Urothelium cell line (cell line): ENCODE measurements around the gene GRAMD2A.

Experiments
- DNase-seq: peaks from one replicate; pipeline ENCODE4 v3.0.0; 2011; ENCODE audit warnings: low spot score, mixed read lengths
- FAIRE-seq: peaks from 2 replicates; lab custom pipeline; 2011; peaks lifted over from hg19 to GRCh38; lab: Jason Lieb, UNC

The GRAMD2A gene

DNA sequence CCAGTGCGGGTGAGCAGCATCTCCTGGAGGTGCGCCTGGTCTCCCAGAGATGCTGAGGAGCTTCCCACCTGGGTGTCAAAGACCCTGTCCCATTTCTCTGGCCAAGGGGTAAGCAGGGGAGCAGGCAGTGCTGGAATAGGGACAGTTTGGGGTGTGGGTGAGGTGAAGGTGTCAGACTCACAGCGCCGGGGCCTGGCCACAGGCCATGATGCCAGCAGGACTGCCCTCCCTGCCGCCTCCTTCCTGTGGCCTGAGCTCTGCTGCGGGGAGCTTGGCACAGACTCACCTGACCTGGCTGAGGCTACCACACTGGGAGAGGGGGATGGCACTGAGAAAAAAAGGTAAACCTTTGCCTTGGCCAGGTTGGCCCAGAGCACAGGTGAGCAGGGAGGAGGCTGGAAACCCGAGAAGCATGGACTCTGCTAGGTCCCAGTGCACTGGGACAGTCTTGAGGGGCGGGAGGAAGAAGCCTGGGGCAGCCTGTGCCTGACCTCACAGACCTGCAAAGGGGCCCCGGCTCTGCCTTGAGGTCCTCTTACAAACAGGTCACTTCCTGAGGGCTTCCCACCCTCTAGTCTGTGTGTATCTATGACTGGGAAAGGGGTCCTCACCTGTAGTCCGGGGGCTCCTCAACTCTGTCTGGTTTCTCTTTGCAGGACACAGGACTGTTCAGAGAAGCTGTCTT is 28.2 kb downstream of the GRAMD2A start:
- FAIRE-seq (no peak), DNase-seq (no peak)

DNA sequence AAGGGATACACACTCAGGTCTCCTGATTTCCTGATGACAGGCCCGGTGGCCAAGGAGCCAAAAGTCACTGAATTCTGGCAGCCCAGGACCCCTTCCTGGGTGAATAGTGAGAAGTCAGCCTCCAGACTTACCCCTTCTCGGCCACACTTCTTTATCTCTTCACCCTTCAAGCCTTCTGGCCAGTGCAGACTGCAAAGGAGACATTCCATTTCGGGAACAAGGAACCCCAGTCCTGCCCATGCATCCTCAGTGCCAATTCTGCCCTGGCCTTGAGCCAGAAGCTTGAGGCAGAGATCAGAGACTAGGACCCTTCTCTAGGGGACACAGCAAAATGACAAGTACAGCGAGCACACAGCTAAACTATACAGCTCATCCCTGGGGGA is 28.8 kb downstream of the GRAMD2A start:
- no peak for DNase-seq
- FAIRE-seq, result no peak

DNA sequence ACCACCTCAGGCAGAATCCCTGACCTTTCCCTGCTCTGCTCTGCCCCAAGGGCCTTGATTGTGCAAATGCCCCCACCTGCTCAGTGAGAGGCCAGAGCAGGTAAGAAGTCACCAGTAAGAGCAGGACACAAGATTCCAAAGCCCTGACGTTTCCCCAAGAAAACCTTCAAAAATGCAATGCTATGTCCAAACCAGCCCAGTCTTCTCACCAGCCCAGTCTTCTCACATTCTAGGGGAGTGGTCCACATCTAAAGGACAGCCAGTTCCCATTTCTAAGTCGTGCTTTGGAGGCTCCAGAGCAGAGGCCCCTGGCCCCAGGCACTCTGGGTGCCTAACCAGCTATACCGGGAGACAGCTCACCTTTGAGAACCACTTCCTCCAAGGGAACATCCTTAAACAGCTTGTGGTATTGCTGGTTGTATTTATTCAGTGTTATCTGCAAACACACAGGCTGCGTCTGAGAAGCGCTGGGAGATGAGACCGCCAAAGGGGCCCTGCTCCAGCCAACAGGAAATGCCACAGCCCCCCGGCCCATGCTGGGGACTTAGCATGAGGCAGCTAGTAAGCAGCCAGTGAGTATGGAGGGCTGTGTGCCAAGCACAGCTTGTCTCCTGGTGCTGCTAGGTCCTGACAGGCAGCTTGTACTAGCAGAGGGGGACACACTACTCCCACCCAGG is 29.3 kb downstream of the GRAMD2A start:
- FAIRE-seq, result no peak
- no peak for DNase-seq

DNA sequence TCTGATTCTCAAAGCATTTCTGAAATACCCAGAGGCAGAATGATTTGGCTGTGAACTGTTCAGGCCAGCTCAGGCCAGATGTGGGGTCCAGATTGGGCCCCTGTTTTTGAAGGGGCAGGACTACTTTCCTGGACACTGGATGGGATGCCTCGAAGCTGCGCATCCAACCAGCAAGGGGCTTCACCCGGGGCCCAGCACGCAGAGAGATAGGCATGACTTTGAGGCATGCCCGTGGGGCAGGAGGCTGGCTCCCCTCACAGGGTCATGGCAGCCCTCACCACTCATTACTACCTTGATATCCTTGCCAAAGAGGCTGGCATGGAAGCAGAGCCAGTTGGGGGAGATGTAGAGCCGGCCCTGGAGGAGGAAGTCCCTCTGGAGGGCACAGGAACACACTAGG is 30.1 kb downstream of the GRAMD2A start:
- FAIRE-seq (no peak), DNase-seq (no peak)

DNA sequence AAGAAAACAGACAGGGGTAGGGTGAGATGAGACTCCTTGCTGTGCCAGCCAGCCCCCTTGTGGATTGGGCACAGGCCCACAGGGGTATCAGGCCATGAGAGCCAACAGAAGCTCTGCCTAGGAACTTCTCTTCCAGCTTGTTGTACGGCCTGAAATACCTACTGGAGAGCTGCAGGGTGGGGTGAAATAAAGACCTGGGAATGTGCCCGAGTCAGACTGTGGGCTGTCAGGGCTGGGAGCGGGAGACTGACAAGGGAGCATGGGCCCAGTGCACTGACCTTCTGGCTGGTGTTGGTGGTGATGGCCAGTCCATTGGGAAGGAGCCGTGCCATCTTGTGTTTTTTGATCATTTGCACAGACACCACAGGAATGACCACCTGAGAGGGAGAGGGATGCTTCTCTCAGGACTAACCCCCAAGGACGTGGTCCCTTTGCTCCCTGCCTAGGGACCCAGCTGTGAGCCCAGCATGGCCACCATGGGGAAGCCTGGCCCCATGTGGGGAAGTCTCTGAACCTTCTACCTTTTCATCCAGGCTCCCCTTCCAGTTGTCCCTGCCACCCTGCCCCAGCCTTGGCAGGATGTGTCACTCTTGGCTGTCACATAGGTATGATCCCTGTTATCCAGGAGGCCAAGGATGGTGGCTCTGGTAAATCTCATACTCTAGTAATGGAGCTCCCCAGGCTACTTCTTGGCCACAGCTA is 30.7 kb downstream of the GRAMD2A start:
- no peak for FAIRE-seq
- DNase-seq, result no peak

DNA sequence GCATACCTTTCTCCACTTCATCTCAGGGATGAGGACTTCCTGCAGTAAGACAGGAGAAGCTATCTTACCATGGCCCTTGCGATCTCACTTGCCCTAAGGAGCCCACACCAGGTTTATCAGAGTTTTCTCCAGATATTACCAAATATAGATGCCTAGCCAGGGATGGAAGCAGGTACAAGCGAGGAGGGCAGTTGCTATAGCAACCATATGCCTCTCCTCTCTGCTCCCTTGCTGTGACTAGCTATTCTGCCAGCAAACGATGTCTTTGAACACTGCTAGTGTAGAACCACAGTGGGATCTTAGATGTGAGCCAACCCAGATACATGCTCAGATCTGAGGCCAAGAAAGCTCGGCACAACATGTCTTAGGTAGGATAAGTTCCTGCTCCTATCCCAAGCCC is 33.9 kb downstream of the GRAMD2A start:
- no peak for FAIRE-seq
- no peak for DNase-seq

DNA sequence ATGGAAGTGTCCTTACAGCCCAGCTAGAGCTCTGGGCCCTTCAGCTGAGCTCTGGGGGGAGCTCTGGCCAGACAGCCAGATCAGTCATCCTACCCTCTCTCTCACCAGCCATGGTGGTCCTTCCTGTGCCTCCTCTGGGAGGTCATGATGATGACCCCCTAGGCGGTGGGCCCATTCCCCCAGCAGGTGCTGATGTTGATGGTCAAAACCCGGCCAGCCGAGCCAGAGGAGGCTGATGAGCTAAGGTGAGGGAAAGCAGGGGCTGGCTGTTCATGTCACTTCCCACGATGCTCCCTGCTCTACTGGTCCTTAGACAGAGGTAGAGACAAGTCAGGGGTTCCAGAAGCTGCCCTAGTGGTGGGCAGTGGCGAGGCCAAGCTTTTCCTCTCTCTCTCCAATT is 35.0 kb downstream of the GRAMD2A start:
- FAIRE-seq (no peak), DNase-seq (no peak)

DNA sequence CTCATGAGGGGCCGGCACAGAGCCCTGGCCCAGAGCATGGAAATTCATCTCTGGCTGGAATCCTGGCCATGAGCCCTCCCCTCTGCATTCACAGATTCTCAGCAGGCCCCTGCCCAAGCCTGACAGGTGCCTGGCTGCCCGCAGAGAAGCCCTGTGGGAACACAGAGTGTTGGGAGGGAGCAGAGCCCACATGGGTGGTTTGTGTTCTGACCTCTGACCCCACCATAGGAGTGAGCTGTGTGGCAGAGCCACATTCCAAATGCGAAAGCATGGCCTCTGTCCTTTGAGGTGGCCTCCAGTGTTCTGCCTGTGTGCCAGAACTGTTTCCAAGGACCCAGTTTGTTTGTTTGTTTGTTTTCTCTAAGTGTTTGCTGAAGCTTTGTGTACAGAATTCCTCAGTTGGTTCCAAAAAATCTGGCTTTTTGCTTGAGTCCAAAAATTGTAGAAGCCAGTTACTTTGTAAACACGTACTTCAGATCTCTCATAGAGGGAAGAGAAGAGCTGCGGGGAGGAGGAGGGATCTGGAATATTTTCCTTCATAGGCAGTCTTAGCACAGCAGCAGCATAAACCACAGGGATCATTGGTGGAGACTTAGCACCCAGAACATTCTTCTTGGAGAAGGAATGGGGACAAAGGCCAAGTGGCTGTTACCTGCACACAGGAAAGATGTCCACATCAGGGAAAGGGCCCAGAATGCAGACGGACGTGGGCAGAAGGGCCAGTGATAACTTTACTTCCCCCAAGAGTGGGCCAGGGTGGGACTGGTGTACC is 36.0 kb downstream of the GRAMD2A start:
- FAIRE-seq, result no peak

DNA sequence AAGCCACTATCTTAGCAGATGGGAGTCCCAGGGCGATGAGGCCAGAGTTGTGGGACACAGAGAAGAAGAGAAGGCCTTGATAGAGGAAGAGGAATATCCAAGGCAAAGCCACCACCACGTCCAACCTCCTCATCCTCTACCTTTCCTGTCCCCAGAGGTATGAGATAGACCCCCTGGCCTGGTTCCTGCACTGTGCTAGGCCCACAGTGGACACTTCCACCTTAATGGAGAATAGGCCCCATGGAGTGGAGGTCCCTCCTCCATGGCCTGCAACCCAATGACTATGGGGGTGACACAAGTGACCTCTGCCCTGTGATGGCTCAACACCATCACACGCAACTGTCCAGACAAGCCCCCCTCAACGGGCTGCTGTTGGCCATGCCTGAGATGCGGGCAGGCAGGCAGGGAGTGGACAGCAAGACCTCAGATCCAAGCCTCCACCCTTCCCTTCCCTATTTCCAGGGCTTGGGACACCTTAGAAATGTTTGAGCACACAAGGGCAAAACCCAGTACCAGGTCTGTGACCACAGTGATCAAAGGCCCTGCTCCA is 36.8 kb downstream of the GRAMD2A start:
- FAIRE-seq, result no peak
- DNase-seq, result no peak

More for the DNA sequence above, 36.0 kb downstream of the GRAMD2A start:
- no peak for DNase-seq

DNA sequence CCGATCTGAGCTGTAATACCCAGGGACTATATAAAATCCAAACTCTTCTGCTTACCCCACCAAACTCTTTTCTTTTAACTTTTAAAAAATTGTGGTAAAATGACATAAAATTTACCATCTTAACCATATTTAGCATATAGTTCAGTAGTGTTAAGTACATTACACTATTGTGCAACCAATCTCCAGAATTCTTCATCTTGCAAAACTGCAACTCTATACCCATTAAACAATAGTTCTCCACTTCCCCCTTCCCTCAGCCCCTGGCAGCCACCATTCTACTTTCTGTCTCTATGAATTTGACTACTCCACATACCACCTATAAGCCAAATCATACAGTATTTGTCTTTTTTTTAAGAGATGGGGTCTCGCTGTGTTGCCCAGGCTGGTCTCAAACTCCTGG is 40.7 kb downstream of the GRAMD2A start:
- DNase-seq, result no peak
- FAIRE-seq, result no peak

DNA sequence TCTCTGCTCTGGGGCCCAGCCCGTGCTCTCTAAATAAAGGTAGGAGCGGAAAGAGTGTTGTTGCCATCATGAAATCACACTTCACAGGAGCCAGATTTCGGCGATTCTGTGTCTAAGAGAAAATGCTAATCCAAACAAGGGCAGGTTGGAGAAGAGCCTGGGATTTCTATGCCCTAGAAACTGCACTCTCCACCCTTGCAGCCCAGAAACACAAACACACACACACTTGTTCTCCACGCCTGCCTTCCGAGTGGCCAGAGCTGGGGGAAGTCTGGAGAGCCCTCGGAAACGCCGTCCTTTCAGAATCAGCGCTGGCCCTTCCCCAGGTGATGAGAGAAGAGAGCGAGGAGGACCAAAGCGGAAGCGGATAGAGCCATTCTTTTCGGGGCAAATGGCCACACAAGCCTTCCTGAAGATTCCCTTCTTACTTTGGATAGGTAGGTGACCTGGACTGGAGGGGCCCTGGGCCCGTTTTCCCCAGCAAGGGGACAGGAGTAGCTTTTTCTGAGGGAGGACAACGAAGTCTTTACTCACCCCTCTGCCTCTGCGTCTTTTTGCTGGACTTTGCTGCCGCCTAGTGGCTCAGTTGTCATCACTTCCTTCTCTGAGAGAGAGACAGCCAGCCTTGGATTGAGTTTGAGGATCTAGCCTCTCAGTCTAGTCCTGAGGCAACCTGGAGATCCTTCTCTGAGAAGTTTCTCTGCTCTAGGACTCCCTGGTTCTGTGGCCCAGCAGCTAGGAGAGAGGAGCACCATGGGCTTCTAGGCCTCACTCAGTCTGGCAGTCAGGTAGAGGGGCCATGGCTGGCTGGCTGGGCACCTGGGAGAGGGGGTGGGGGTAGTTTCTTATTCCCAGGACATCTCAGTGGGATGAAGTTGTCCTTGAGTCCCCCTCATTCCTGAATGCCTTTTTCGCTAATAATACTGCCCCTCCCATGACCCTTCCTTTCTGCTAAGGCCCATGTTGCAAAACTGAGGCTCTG is 41.7 kb downstream of the GRAMD2A start:
- peak; percentile 84 for DNase-seq
- no peak for FAIRE-seq

DNA sequence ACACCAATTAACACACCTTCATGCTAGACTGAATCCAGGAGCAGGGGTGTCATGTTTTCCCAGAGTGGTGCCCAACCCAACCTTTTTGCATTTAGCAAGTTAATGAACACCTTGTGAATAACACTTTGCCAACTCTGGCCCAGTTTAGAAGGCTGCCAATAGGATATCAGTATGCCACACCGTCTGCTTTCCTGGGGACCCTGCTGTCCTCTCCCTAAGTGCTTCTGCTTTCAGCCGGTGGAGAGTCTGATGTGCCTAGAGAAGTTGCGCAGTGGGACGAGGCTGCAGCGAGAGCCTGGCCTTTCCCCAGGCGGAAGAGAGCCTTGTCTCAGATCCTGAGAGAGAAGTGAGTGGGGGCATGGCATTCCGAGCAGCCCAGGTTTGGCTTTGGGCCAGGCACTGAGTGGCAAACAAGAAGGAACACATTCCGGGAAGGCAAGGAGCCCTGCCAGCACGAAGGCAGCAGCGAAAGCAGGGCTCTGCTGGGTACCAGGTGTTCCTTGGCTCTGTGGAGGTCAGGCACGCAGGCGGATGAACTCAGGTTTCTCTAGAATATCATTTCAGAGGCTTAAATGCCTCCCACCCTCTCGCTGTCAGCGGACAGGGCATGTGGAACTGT is 42.5 kb downstream of the GRAMD2A start:
- DNase-seq (peak; percentile 83), FAIRE-seq (no peak)

DNA sequence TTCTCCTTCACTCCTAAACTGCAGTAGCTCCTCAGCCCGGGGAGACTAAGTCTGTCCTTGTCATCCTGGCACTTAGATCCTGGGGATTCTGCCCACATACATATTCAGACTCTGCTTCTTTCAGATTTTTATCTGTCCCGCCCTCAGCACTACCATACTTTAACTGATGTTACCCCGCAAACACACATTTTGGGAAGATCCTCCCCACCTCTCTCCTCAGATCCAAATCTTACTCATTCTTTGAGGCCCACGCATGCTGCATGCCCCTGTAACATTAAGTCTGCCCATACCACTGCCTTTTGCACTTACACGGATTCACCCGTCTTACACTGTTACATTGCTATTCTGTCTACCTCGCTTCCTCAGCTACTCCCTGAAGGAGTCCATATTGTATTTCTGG is 43.3 kb downstream of the GRAMD2A start:
- FAIRE-seq, result no peak
- DNase-seq, result no peak

DNA sequence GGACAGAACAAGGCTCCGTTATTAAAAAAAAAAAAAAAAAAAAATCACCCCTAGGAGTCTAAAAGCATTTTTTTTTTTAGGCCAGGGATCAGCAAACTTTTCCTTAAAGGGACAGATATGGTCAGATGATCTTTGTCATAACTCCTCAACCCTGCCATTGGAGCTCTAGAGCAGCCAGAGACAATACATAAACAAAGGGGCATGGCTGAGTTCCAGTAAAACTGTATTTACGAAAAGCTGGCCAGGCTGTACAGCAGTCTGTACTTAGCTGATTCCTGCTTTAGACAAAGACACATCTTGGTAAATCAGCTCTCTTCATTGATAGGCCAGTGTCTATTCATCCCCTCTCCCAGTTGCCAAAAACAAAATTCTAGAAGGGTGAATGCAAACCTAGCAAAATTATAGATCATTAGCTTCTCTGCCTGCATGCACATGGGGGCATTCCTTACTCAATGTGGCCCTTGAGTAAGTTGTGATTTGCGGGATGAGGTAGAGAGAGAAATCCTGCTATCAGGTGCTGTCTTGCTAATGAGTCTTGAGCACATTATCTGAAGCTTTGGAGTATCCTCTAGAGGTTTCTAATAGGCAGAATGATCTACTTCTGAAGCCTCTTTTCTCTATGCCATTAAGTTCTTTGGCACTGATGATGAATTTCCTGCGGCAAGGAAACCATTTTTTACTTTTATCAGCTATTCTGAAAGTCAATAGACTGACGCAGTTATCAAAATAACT is 44.2 kb downstream of the GRAMD2A start:
- DNase-seq (no peak), FAIRE-seq (no peak)

DNA sequence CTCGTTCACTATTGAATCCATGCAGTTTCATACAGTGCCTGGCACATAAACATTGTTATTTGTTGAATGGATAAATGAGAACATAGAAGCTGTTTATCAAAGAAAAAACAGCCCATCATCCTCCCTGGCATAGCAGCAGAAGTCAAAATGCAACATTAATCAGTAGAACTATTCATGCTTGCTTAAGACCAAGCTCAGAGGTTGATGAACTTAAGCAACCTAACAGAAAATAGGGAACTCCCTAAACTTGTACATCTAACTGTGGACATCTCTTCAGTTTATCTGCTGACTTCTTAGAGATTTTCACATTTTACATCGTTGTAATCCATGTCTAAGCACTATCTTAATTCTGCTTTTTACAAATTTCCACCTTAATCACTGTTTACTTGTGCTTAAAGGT is 50.2 kb downstream of the GRAMD2A start:
- no peak for FAIRE-seq
- no peak for DNase-seq

DNA sequence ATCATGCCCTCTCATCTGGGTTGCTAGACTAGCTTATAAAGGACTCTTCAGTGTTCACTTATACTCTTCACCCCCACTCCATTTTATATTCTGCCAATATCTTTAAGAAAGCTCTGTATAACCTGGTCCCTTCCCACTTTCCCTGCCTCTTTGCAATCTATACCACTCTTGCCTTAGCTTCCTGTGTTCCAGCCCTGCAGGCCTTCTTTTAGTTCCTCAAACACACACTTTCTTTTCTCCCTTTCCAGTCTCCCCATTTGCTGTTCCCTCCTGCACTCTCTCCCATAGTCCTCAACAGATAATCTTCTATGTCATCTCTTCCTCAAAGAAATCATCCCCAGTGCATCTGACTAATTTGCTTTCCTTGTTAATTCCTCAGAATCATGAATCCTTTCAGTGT is 50.7 kb downstream of the GRAMD2A start:
- FAIRE-seq (no peak), DNase-seq (no peak)

DNA sequence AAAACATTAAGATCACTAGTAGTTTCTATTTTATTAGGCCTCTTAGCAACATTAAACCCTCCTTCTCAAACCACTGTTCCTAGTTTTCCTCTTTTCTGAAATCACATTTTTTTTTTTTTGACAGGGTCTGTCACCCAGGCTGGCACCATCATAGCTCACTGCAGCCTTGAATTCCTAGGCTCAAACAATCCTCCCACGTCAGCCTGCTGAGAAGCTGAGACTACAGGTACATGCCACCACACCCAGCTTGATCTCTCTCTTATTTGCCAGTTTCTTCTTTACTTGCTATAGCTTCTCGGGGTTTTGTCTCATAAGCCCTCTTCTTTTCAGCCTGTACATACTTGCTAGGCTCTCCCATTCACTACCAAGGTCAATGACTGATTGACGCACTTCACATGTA is 51.4 kb downstream of the GRAMD2A start:
- FAIRE-seq (no peak), DNase-seq (no peak)

DNA sequence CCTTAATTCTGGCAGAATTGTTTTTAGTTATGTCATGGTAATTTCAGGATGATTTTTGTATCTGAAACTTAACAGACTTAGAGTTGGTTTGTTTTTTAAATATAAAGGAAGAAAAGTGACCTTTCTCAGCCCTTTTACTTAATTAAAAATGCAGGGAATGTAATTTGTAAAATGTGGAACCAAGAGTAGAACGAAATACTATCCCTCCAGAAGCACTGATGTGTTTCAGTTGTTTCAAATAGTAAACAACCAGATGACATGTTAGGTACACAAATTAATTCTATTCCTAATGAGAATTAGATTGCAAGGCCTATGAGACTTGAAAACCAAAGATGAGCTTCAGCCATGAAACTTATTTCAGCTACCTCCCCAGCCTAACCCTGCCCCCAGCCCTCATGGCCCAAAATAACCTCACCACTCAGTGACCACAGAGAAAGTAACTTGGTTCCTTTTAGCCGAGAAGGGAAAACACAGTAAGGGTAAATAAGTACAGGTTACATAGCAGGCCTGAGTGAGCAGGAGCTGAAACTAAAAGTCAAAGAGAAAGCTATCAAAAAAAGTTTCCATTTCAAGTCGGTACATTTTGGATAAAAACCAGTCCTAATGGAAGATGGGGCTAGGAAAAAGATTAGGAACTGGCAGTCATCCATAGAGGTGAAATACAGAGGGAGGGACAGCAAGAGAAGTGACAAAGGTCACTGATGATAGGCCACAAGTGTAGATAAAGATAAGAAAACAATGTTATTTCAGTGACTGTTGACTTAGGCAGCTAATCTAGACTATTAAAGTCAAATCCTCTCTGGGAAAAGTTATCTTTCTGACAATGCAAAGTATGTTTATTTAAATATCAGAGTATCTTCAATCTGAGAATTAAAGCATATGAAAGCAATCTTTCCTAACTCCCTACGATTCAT is 56.2 kb downstream of the GRAMD2A start:
- no peak for DNase-seq
- FAIRE-seq, result no peak
